Mucosa of rectum (tissue), 2 donors: Measurements from ENCODE around the gene TRIM61.
"Not testable (repeated sequence)": the region's sequence is repeated elsewhere in the genome, so short reads cannot be mapped to it uniquely, and the experiment has no call there.

ENCODE experiments used
- H3K27ac ChIP-seq, 2 donors: one replicate each; pipeline ENCODE4 v1.7.0; 2013; ENCODE audit warnings: inconsistent platforms in 2 of 2, low read depth in 2 of 2, low read length in 2 of 2
- H3K27me3 ChIP-seq, 2 donors: one replicate each; pipeline ENCODE4 v1.7.0; 2013; ENCODE audit warnings: low read length in 2 of 2; ENCODE audit not compliant: control insufficient read depth in 2 of 2, insufficient read depth in 2 of 2
- H3K36me3 ChIP-seq, 2 donors: one replicate each; pipeline ENCODE4 v1.7.0; 2013; ENCODE audit warnings: low read length in 2 of 2; ENCODE audit not compliant: control insufficient read depth in 2 of 2, insufficient read depth in 2 of 2
- H3K4me1 ChIP-seq, 2 donors: one replicate each; pipeline ENCODE4 v1.7.0; 2013; ENCODE audit warnings: low read length in 2 of 2, mild to moderate bottlenecking in 1 of 2; ENCODE audit not compliant: control insufficient read depth in 2 of 2, insufficient read depth in 2 of 2
- H3K4me3 ChIP-seq, 2 donors: one replicate each; pipeline ENCODE4 v1.7.0; 2013; ENCODE audit warnings: low read length in 2 of 2
- H3K9ac ChIP-seq, 2 donors: one replicate each; pipeline ENCODE4 v1.7.0; 2013; ENCODE audit warnings: low read length in 2 of 2, low read depth in 1 of 2, mild to moderate bottlenecking in 1 of 2
- H3K9me3 ChIP-seq, 2 donors: one replicate each; pipeline ENCODE4 v1.7.0; 2013; ENCODE audit warnings: low read length in 2 of 2; ENCODE audit not compliant: control insufficient read depth in 2 of 2
- donor health status: healthy.
- donor health status: Normal muscosa, but diverticular disease.

TRIM61 gene

GRCh38 chr4:164937576-164938270 is 39.7 kb downstream of the TRIM61 start:
- no peak overlapping the region for H3K4me3 ChIP-seq
- H3K27me3 ChIP-seq = no peaks in the 10 kb centered on the region
- no peaks in the 10 kb centered on the region for H3K4me1 ChIP-seq
- H3K27ac ChIP-seq = no peak overlapping the region
- no peaks in the 10 kb centered on the region for H3K36me3 ChIP-seq
- H3K9ac ChIP-seq = no peak overlapping the region
- no peaks in the 10 kb centered on the region for H3K9me3 ChIP-seq

- not testable (repeated sequence) for H3K36me3 ChIP-seq, H3K4me3 ChIP-seq, H3K4me1 ChIP-seq, H3K27ac ChIP-seq, H3K9me3 ChIP-seq, H3K9ac ChIP-seq, H3K27me3 ChIP-seq
Observed at GRCh38 chr4:164935865-164936606, 41.4 kb downstream of the TRIM61 start.

- Histone ChIP-seq H3K9me3 (no peaks in the 10 kb centered on the region), H3K27ac (no peak overlapping the region), H3K4me3 (no peak overlapping the region), H3K4me1 (peaks cover 0 to 5% of the 10 kb centered on the region in 2 donors), H3K27me3 (no peaks in the 10 kb centered on the region), H3K9ac (no peak overlapping the region), H3K36me3 (no peaks in the 10 kb centered on the region)
Observed at GRCh38 chr4:164935363-164935762, 42.1 kb downstream of the TRIM61 start.

GRCh38 chr4:164933244-164933643 is 44.2 kb downstream of the TRIM61 start:
- Histone ChIP-seq H3K27ac (no peak overlapping the region), H3K27me3 (no peaks in the 10 kb centered on the region), H3K4me3 (no peak overlapping the region), H3K36me3 (no peaks in the 10 kb centered on the region), H3K4me1 (peaks cover 0 to 5% of the 10 kb centered on the region in 2 donors), H3K9me3 (no peaks in the 10 kb centered on the region), H3K9ac (no peak overlapping the region)

GRCh38 chr4:164931551-164932324 is 45.7 kb downstream of the TRIM61 start:
- Histone ChIP-seq H3K36me3 (no peaks in the 10 kb centered on the region), H3K4me3 (no peak overlapping the region), H3K4me1 (peaks cover 0 to 5% of the 10 kb centered on the region in 2 donors), H3K9ac (no peak overlapping the region), H3K27me3 (no peaks in the 10 kb centered on the region), H3K27ac (no peak overlapping the region), H3K9me3 (no peaks in the 10 kb centered on the region)

- no peak overlapping the region for H3K4me3 ChIP-seq
- no peaks in the 10 kb centered on the region for H3K9me3 ChIP-seq
- H3K4me1 ChIP-seq = peaks cover 0 to 5% of the 10 kb centered on the region in 2 donors
- H3K9ac ChIP-seq = no peak overlapping the region
- no peaks in the 10 kb centered on the region for H3K27me3 ChIP-seq
- H3K36me3 ChIP-seq = no peaks in the 10 kb centered on the region
- no peak overlapping the region for H3K27ac ChIP-seq
Observed at GRCh38 chr4:164930647-164931046, 46.8 kb downstream of the TRIM61 start.

GRCh38 chr4:164927101-164927500 is 50.4 kb downstream of the TRIM61 start:
- H3K27me3 ChIP-seq, H3K9me3 ChIP-seq, H3K4me1 ChIP-seq, H3K4me3 ChIP-seq, H3K9ac ChIP-seq, H3K27ac ChIP-seq, H3K36me3 ChIP-seq: not testable (repeated sequence)

- H3K4me3 ChIP-seq = no peak overlapping the region
- H3K4me1 ChIP-seq = peaks cover 0 to 5% of the 10 kb centered on the region in 2 donors
- no peaks in the 10 kb centered on the region for H3K27me3 ChIP-seq
- H3K9ac ChIP-seq = no peak overlapping the region
- H3K27ac ChIP-seq = no peak overlapping the region
- no peaks in the 10 kb centered on the region for H3K36me3 ChIP-seq
- no peaks in the 10 kb centered on the region for H3K9me3 ChIP-seq
Observed at GRCh38 chr4:164926301-164926700, 51.2 kb downstream of the TRIM61 start.

GRCh38 chr4:164924670-164925238 is 52.7 kb downstream of the TRIM61 start:
- H3K36me3 ChIP-seq = no peaks in the 10 kb centered on the region
- no peaks in the 10 kb centered on the region for H3K4me1 ChIP-seq
- no peak overlapping the region for H3K27ac ChIP-seq
- H3K27me3 ChIP-seq = no peaks in the 10 kb centered on the region
- H3K9me3 ChIP-seq = no peaks in the 10 kb centered on the region
- no peak overlapping the region for H3K4me3 ChIP-seq
- H3K9ac ChIP-seq = no peak overlapping the region

GRCh38 chr4:164918956-164919355 is 58.5 kb downstream of the TRIM61 start:
- Histone ChIP-seq H3K9ac (no peak overlapping the region), H3K4me1 (no peaks in the 10 kb centered on the region), H3K4me3 (no peak overlapping the region), H3K9me3 (no peaks in the 10 kb centered on the region), H3K36me3 (no peaks in the 10 kb centered on the region), H3K27me3 (no peaks in the 10 kb centered on the region), H3K27ac (no peak overlapping the region)
